GM23338 (cell line): Measurements from ENCODE around the gene OS9. TPM values are rescaled to one million over a fixed set of nuclear protein-coding genes. Genes with fewer than 3 reads are reported as not detected.

Source experiments
- ATAC-seq: fragments of 200-7000 bp; cut with Tn5 transposase; 3 replicates; pipeline ENCODE4 v1.9.1; 2020
- DNase-seq: peaks from one replicate; pipeline ENCODE4 v3.0.0-alpha.2; 2015; ENCODE audit warnings: low spot score
- H2AFZ ChIP-seq: fragments of 200-600 bp; sonication (generic); 2 replicates; pipeline ENCODE4 v1.8.0; 2016; ENCODE audit warnings: antibody characterized with exemption, mild to moderate bottlenecking, moderate library complexity
- H3F3A ChIP-seq: fragments of 200-600 bp; sonication (generic); replicated peaks from 2 replicates; pipeline ENCODE4 v1.8.0; 2017; ENCODE audit warnings: antibody characterized with exemption, mixed run types, low read depth
- H3K27ac ChIP-seq: fragments of 200-600 bp; sonication (generic); 2 replicates; pipeline ENCODE4 v1.6.1; 2016; ENCODE audit warnings: low read depth
- H3K27me3 ChIP-seq: fragments of 200-600 bp; sonication (generic); 2 replicates; pipeline ENCODE4 v1.8.0; 2016; ENCODE audit warnings: mild to moderate bottlenecking, mixed run types, moderate library complexity; ENCODE audit not compliant: insufficient read depth
- H3K36me3 ChIP-seq: fragments of 200-600 bp; sonication (generic); 2 replicates; pipeline ENCODE4 v1.8.0; 2016; ENCODE audit warnings: mild to moderate bottlenecking; ENCODE audit not compliant: insufficient read depth
- H3K4me1 ChIP-seq: fragments of 200-600 bp; sonication (generic); 2 replicates; pipeline ENCODE4 v1.8.0; 2016; ENCODE audit warnings: mild to moderate bottlenecking, moderate library complexity; ENCODE audit not compliant: insufficient read depth
- H3K4me2 ChIP-seq: fragments of 200-600 bp; sonication (generic); 2 replicates; pipeline ENCODE4 v1.7.1; 2017; ENCODE audit warnings: mixed run types
- H3K4me3 ChIP-seq: fragments of 200-600 bp; sonication (generic); 2 replicates; pipeline ENCODE4 v1.6.1; 2016; ENCODE audit warnings: mixed run types
- H3K79me2 ChIP-seq: fragments of 200-600 bp; sonication (generic); replicated peaks from 2 replicates; pipeline ENCODE4 v1.8.0; 2017; ENCODE audit warnings: mild to moderate bottlenecking; ENCODE audit not compliant: insufficient read depth
- H3K9me2 ChIP-seq: fragments of 200-600 bp; sonication (generic); 2 replicates; pipeline ENCODE4 v1.8.0; 2017; ENCODE audit not compliant: insufficient read depth
- H4K20me1 ChIP-seq: fragments of 200-600 bp; sonication (generic); replicated peaks from 2 replicates; pipeline ENCODE4 v1.8.0; 2017; ENCODE audit warnings: mild to moderate bottlenecking; ENCODE audit not compliant: insufficient read depth
- H3K27ac Mint-ChIP-seq: 2 replicates; pipeline ENCODE4 v1.8.0; 2020; ENCODE audit warnings: inconsistent platforms, mild to moderate bottlenecking, moderate library complexity, mixed read lengths
- H3K27me3 Mint-ChIP-seq: 3 replicates; pipeline ENCODE4 v1.8.0; 2022; ENCODE audit warnings: low read depth, mild to moderate bottlenecking, moderate library complexity, mixed read lengths, inconsistent platforms; ENCODE audit not compliant: insufficient read depth, poor library complexity
- H3K36me3 Mint-ChIP-seq: 3 replicates; pipeline ENCODE4 v1.8.0; 2021; ENCODE audit warnings: low read depth, mild to moderate bottlenecking, inconsistent platforms, moderate library complexity, mixed read lengths
- H3K4me1 Mint-ChIP-seq: 3 replicates; pipeline ENCODE4 v1.8.0; 2020; ENCODE audit warnings: mild to moderate bottlenecking, inconsistent platforms, mixed read lengths
- H3K4me3 Mint-ChIP-seq: 3 replicates; pipeline ENCODE4 v1.8.0; 2021; ENCODE audit warnings: moderate library complexity, mild to moderate bottlenecking, inconsistent platforms, mixed read lengths
- H3K9me3 Mint-ChIP-seq: 3 replicates; pipeline ENCODE4 v1.8.0; 2020; ENCODE audit warnings: moderate library complexity, mild to moderate bottlenecking, inconsistent platforms, mixed read lengths
- CREB1 ChIP-seq: fragments of 250-450 bp; sonication (Bioruptor Pico); IDR thresholded peaks from 2 replicates; pipeline ENCODE4 v1.5.0; 2020; ENCODE audit warnings: low read depth, mild to moderate bottlenecking, moderate library complexity
- CTCF ChIP-seq, 2 experiments: fragments of 200-600 bp in 1 of 2; sonication (generic) in 1 of 2; conservative IDR thresholded peaks; 2 replicates each; pipeline versions ENCODE4 v1.5.1 to v1.6.1; 2016 to 2017; ENCODE audit warnings: antibody characterized with exemption in 2 of 2, low read depth in 2 of 2, mild to moderate bottlenecking in 2 of 2, moderate library complexity in 1 of 2
- ETS1 ChIP-seq: IDR thresholded peaks from 2 replicates; pipeline ENCODE4 v1.6.1; 2016; ENCODE audit warnings: antibody characterized with exemption
- EZH2 ChIP-seq: fragments of 200-600 bp; sonication (generic); IDR thresholded peaks from one replicate; pipeline ENCODE4 v1.8.0; 2017; ENCODE audit warnings: antibody characterized with exemption, mild to moderate bottlenecking, low read depth; ENCODE audit not compliant: unreplicated experiment
- EZH2phosphoT487 ChIP-seq: fragments of 200-600 bp; sonication (generic); IDR thresholded peaks from one replicate; pipeline ENCODE4 v1.8.1; 2018; ENCODE audit warnings: antibody characterized with exemption; ENCODE audit not compliant: unreplicated experiment
- JUNB ChIP-seq: IDR thresholded peaks from one replicate; pipeline ENCODE4 v1.6.1; 2016; ENCODE audit warnings: antibody characterized with exemption; ENCODE audit not compliant: unreplicated experiment
- NANOG ChIP-seq: IDR thresholded peaks from 2 replicates; pipeline ENCODE4 v1.6.1; 2016; ENCODE audit warnings: antibody characterized with exemption, borderline replicate concordance
- POLR2AphosphoS5 ChIP-seq: IDR thresholded peaks from 2 replicates; pipeline ENCODE4 v1.6.1; 2016; ENCODE audit warnings: antibody characterized with exemption, low read depth
- REST ChIP-seq: IDR thresholded peaks from one replicate; pipeline ENCODE4 v1.6.1; 2018; ENCODE audit warnings: antibody characterized with exemption; ENCODE audit not compliant: unreplicated experiment
- STAT1 ChIP-seq: IDR thresholded peaks from one replicate; pipeline ENCODE4 v1.6.1; 2016; ENCODE audit warnings: antibody characterized with exemption; ENCODE audit not compliant: unreplicated experiment
- ZNF114 ChIP-seq: fragments of 250-450 bp; sonication (Bioruptor Pico); IDR thresholded peaks from 2 replicates; pipeline ENCODE4 v1.5.0; 2020; ENCODE audit warnings: mild to moderate bottlenecking, moderate library complexity
- ZNF331 ChIP-seq: fragments of 250-450 bp; sonication (Bioruptor Pico); IDR thresholded peaks from 2 replicates; pipeline ENCODE4 v1.5.0; 2020; ENCODE audit warnings: low read depth, mild to moderate bottlenecking, moderate library complexity
- ZNF462 ChIP-seq: fragments of 250-450 bp; sonication (Bioruptor Pico); IDR thresholded peaks from 2 replicates; pipeline ENCODE4 v1.5.0; 2020; ENCODE audit warnings: mild to moderate bottlenecking, moderate library complexity
- polyA plus RNA-seq: library from polyadenylated mRNA; unstranded; fragments of >200 nt; fragmentation: Nextera tagmentation; extraction: Ambion mirVana; gene quantifications from 2 replicates; pipeline ENCODE4 v1.2.1, GENCODE V29; 2016
- total RNA-seq: library from RNA; depleted of rRNA; stranded (reverse); fragments of >200 nt; shearing (Covaris generic); gene quantifications from 2 replicates; pipeline ENCODE4 v1.2.3, GENCODE V29; 2014

Gene OS9
- total and polyA plus RNA-seq, 2 experiments from 2014 or later, result 27.5 to 79.7 TPM

GRCh38 chr12:57762463-57762862 is 68.5 kb downstream of the OS9 start:
- no peak for TF ChIP-seq NANOG
- TF ChIP-seq EZH2, result no peak
- TF ChIP-seq ETS1, result no peak
- TF ChIP-seq ZNF331, result no peak
- no peak for TF ChIP-seq CREB1 (CRISPR knock-in tag)
- no peak for TF ChIP-seq EZH2phosphoT487
- TF ChIP-seq REST, result no peak
- no peak for TF ChIP-seq ZNF462 (CRISPR knock-in tag)
- TF ChIP-seq STAT1, result no peak
- TF ChIP-seq ZNF114 (CRISPR knock-in tag), result no peak
- TF ChIP-seq JUNB, result no peak
- no peak for TF ChIP-seq CTCF (conservative IDR thresholded peaks at IDR 0.05; ENCODE audit: low read depth in 2 of 2)
- no peak for TF ChIP-seq POLR2AphosphoS5
- no peak for DNase-seq
- no peak overlapping the region for H3K4me3 ChIP-seq
- no peak overlapping the region for H2AFZ ChIP-seq
- Mint-ChIP-seq H3K27ac (no peak overlapping the region), H3K9me3 (no peaks in the 10 kb centered on the region), H3K4me1 (peaks cover 33% of the 10 kb centered on the region), H3K27me3 (peaks cover 68% of the 10 kb centered on the region), H3K36me3 (peaks cover under 1% of the 10 kb centered on the region; the same call in 2 of the 3 replicates), H3K4me3 (no peak overlapping the region)
- peaks cover 19% of the 10 kb centered on the region; the same call in 1 of the 2 replicates for H3K4me1 ChIP-seq
- ATAC-seq, result no peak
- H3K4me2 ChIP-seq, result no peak overlapping the region
- H3K27ac ChIP-seq, result no peak overlapping the region
- no peaks in the 10 kb centered on the region for H3K36me3 ChIP-seq
- H3K9me2 ChIP-seq, result no peaks in the 10 kb centered on the region
- H3K79me2 ChIP-seq, result no peaks in the 10 kb centered on the region
- H3F3A ChIP-seq, result peaks cover 11% of the 10 kb centered on the region
- H3K27me3 ChIP-seq, result peaks cover 94% of the 10 kb centered on the region
- H4K20me1 ChIP-seq, result peaks cover under 1% of the 10 kb centered on the region; the same call in 1 of the 2 replicates
